Measurements from ENCODE around the gene TBC1D14.

The TBC1D14 gene

DNA sequence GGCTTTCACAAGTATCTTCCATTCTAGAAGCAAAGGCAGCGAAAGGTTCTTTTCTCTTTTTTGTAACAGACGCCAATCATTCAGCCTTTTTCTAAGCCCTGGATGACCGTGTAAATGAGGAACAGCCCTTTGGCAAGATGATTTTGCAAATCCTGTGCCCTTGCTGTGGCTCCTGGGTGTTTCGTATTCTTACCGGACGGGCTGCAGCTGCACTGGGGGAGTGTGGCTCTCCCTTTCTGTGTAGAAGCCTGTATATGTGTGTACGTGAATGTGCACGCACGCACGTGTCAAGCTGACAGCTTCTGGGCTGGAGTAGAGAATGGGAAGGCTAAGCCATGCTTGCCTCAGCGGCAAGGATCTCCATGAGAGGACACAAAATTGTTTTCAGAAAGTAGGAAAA lies 150.0 kb downstream of the TBC1D14 start:
- Histone ChIP-seq H3K27ac (ENCODE audit: low read depth, low read length) (no peak overlapping the region), H3K4me3 (ENCODE audit: low read depth, low read length) (no peak overlapping the region), H3K36me3 (ENCODE audit: control insufficient read depth, insufficient read depth, low read length) (peaks cover 67% of the 10 kb centered on the region)

DNA sequence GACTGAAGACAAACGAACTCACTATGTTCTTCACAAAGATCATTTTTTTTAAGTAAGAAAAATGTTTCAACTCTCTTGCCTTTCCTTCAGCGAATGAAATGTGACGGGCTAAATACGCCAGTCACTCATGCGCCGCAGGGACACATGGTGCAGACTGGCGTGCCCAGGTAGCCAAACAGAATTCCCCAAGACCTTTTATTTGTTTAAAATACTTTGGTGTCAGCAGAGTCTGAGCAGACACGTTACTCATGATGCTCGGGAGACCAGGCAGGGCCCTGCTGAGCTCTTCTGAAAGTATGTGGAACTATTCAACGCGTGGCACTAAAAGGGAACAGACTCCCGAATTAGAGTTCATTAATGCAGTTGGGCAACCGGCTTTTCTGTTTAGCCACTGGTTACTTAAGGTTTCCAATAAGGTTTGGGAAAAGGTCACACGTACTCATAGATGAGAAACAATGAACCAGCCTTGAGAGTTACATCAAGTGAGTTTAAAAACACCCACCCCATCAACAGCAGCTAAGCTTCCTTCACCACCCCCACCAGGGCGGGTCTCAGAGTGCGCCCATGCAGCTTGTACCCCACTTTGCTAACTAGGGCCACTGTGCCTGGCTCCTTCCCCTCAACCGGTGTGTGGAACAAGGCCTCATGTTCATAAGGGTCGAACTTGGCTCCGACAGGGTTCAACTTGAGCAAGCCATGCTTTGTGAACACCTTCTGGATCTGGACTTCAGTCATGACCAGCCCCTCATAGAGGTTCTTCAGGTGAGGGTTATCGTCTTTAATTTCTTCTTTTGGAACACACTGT lies 150.9 kb downstream of the TBC1D14 start:
- Histone ChIP-seq H3K4me1 (ENCODE audit: control insufficient read depth, insufficient read depth, low read length) (no peaks in the 10 kb centered on the region), H3K36me3 (ENCODE audit: control insufficient read depth, insufficient read depth, low read length) (peaks cover 64% of the 10 kb centered on the region), H3K27ac (ENCODE audit: low read depth, low read length) (no peak overlapping the region), H3K9me3 (ENCODE audit: control insufficient read depth, insufficient read depth, low read length) (no peaks in the 10 kb centered on the region), H3K9ac (ENCODE audit: low read depth, low read length) (no peak overlapping the region), H3K4me3 (ENCODE audit: low read depth, low read length) (no peak overlapping the region), H3K27me3 (ENCODE audit: control insufficient read depth, insufficient read depth, low read length) (no peaks in the 10 kb centered on the region)

More for the DNA sequence above, 150.0 kb downstream of the TBC1D14 start:
- H3K4me1 ChIP-seq (ENCODE audit: control insufficient read depth, insufficient read depth, low read length): no peaks in the 10 kb centered on the region; the same call in 1 of the 2 replicates
- H3K9me3 ChIP-seq (ENCODE audit: control insufficient read depth, insufficient read depth, low read length): no peaks in the 10 kb centered on the region
- H3K9ac ChIP-seq (ENCODE audit: low read depth, low read length): no peak overlapping the region
- no peaks in the 10 kb centered on the region for H3K27me3 ChIP-seq (ENCODE audit: control insufficient read depth, insufficient read depth, low read length)

DNA sequence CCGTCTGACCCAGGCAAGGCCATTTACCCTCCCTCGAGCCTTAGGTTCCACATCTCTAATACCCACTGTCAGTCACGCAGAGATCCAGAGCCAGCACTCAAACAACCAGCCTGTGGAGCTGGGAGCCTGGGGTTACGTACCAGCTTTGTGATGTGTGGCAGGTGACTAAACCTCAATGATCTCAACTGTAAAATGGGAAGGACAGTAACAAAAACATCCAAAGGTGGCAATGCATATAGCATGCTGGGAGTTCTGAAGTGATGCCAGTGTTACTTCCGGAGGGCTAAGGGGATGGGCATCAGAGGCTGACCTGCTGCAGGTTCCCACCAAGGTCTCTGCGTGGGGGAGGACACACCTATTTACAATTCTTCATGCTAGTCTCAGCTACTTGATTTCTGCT lies 152.2 kb downstream of the TBC1D14 start:
- H3K4me1 ChIP-seq (ENCODE audit: control insufficient read depth, insufficient read depth, low read length): peaks cover 2% of the 10 kb centered on the region; the same call in 1 of the 2 replicates
- no peak overlapping the region for H3K27ac ChIP-seq (ENCODE audit: low read depth, low read length)
- H3K27me3 ChIP-seq (ENCODE audit: control insufficient read depth, insufficient read depth, low read length): no peaks in the 10 kb centered on the region
- no peak overlapping the region for H3K4me3 ChIP-seq (ENCODE audit: low read depth, low read length)
- no peaks in the 10 kb centered on the region for H3K9me3 ChIP-seq (ENCODE audit: control insufficient read depth, insufficient read depth, low read length)
- H3K36me3 ChIP-seq (ENCODE audit: control insufficient read depth, insufficient read depth, low read length): peaks cover 60% of the 10 kb centered on the region
- H3K9ac ChIP-seq (ENCODE audit: low read depth, low read length): no peak overlapping the region

DNA sequence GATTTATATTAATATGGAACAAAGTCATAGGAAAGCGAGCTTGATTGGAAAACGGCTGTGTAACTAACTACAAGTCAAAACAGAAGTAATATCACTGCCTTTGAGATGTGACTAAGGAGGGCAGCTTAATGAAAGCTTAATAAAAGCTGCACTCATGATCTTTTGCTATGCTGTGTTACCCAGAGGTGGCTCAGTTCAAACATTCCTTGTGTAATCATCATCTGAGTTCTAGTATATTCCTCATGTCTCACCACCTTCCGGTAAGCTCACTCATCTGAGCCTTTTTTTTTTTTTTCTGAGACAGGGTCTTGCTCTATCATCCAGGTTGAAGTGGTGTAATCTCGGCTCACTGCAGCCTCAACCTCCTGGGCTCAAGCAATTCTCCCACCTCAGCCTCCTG lies 153.2 kb downstream of the TBC1D14 start:
- Histone ChIP-seq H3K27me3 (ENCODE audit: control insufficient read depth, insufficient read depth, low read length) (no peaks in the 10 kb centered on the region), H3K36me3 (ENCODE audit: control insufficient read depth, insufficient read depth, low read length) (peaks cover 60% of the 10 kb centered on the region), H3K9me3 (ENCODE audit: control insufficient read depth, insufficient read depth, low read length) (no peaks in the 10 kb centered on the region), H3K4me3 (ENCODE audit: low read depth, low read length) (no peak overlapping the region), H3K4me1 (ENCODE audit: control insufficient read depth, insufficient read depth, low read length) (peaks cover 4% of the 10 kb centered on the region; the same call in 1 of the 2 replicates), H3K27ac (ENCODE audit: low read depth, low read length) (no peak overlapping the region), H3K9ac (ENCODE audit: low read depth, low read length) (no peak overlapping the region)

DNA sequence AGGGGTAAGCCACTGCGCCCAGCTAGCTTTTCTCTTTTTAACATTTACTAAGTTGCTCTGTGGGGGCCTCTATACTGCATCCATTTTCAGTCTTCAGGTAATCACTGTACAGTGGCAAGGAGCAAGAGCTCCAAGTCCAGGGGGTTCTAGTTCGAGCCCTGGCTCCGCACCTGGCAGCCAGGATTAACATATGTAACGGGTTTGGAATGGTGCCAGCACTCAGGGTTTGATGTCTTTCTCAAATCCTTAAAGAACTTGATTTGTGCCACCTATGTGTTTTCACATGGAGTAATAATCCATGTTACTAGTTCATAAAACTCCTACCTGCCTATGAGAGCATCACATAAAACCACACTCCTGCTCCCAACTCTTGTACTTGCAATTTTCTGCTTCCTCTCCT lies 153.7 kb downstream of the TBC1D14 start:
- Histone ChIP-seq H3K36me3 (ENCODE audit: control insufficient read depth, insufficient read depth, low read length) (peaks cover 60% of the 10 kb centered on the region), H3K9ac (ENCODE audit: low read depth, low read length) (no peak overlapping the region), H3K4me1 (ENCODE audit: control insufficient read depth, insufficient read depth, low read length) (peaks cover 4% of the 10 kb centered on the region; the same call in 1 of the 2 replicates), H3K9me3 (ENCODE audit: control insufficient read depth, insufficient read depth, low read length) (no peaks in the 10 kb centered on the region), H3K4me3 (ENCODE audit: low read depth, low read length) (no peak overlapping the region), H3K27me3 (ENCODE audit: control insufficient read depth, insufficient read depth, low read length) (no peaks in the 10 kb centered on the region), H3K27ac (ENCODE audit: low read depth, low read length) (no peak overlapping the region)

DNA sequence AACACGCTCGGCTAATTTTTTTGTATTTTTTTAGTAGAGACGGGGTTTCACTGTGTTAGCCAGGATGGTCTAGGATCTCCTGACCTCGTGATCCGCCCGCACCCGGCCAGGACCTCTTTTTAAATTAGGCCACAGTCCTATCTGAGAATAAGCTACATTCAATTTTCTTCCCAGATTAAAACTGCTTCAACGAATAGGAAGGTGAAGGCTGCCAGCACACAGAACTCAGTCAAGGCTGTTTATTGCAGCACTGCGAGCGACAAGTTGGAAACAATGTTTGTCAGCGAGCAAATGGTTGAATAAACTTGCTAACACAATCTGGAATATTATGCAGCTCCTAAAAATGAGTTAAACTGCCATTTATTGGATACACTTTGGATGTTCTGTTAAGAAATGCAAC lies 156.4 kb downstream of the TBC1D14 start:
- Histone ChIP-seq H3K27me3 (ENCODE audit: control insufficient read depth, insufficient read depth, low read length) (peaks cover 14% of the 10 kb centered on the region), H3K27ac (ENCODE audit: low read depth, low read length) (no peak overlapping the region), H3K4me1 (ENCODE audit: control insufficient read depth, insufficient read depth, low read length) (peaks cover 10% of the 10 kb centered on the region), H3K9me3 (ENCODE audit: control insufficient read depth, insufficient read depth, low read length) (no peaks in the 10 kb centered on the region), H3K4me3 (ENCODE audit: low read depth, low read length) (no peak overlapping the region), H3K36me3 (ENCODE audit: control insufficient read depth, insufficient read depth, low read length) (peaks cover 37% of the 10 kb centered on the region), H3K9ac (ENCODE audit: low read depth, low read length) (no peak overlapping the region)

DNA sequence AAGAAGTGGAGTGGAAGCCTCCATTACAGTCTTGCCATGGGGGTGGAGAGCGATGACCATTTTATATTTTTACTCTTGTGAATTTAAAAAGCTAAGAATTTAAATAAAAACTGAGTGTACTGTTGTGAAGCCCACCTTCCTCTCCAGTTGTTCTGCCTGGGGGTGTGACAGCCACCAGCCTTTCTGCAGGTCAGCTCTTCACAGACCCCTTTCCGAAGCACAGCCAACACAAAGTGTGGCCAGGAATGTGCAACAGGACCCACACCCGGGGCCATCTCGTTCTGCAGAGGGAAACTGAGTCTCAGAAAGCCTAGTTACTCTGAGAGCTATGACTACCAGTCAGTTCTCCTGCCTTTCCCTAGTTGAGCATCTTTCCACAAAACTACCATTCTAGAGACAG lies 156.9 kb downstream of the TBC1D14 start:
- Histone ChIP-seq H3K4me1 (ENCODE audit: control insufficient read depth, insufficient read depth, low read length) (peaks cover 10% of the 10 kb centered on the region), H3K36me3 (ENCODE audit: control insufficient read depth, insufficient read depth, low read length) (peaks cover 32% of the 10 kb centered on the region), H3K9ac (ENCODE audit: low read depth, low read length) (no peak overlapping the region), H3K27me3 (ENCODE audit: control insufficient read depth, insufficient read depth, low read length) (peaks cover 14% of the 10 kb centered on the region), H3K9me3 (ENCODE audit: control insufficient read depth, insufficient read depth, low read length) (no peaks in the 10 kb centered on the region), H3K27ac (ENCODE audit: low read depth, low read length) (no peak overlapping the region), H3K4me3 (ENCODE audit: low read depth, low read length) (peak overlapping the region; percentile 81)

DNA sequence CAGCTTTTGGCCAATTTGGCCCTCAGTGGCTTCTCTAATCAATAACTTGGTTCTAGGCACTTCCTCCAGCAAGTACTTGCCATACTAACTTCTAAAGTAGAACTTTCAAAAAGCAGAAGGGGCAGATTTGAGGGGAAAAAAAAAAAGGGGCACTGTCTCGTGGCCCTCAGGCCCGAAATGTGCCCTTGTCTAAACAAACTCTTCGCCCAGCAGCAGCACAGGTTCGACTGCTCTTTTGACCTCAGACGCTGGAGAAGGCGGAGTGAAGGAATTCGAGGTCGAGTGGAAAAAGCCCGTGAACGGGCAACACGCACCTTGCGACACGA lies 157.5 kb downstream of the TBC1D14 start:
- Histone ChIP-seq H3K27me3 (ENCODE audit: control insufficient read depth, insufficient read depth, low read length) (peaks cover 14% of the 10 kb centered on the region), H3K9ac (ENCODE audit: low read depth, low read length) (peak overlapping the region; percentile 62; the same call in 1 of the 2 replicates), H3K4me3 (ENCODE audit: low read depth, low read length) (peak overlapping the region; percentile 81), H3K36me3 (ENCODE audit: control insufficient read depth, insufficient read depth, low read length) (peaks cover 26% of the 10 kb centered on the region), H3K4me1 (ENCODE audit: control insufficient read depth, insufficient read depth, low read length) (peaks cover 10% of the 10 kb centered on the region), H3K9me3 (ENCODE audit: control insufficient read depth, insufficient read depth, low read length) (no peaks in the 10 kb centered on the region), H3K27ac (ENCODE audit: low read depth, low read length) (no peak overlapping the region)

DNA sequence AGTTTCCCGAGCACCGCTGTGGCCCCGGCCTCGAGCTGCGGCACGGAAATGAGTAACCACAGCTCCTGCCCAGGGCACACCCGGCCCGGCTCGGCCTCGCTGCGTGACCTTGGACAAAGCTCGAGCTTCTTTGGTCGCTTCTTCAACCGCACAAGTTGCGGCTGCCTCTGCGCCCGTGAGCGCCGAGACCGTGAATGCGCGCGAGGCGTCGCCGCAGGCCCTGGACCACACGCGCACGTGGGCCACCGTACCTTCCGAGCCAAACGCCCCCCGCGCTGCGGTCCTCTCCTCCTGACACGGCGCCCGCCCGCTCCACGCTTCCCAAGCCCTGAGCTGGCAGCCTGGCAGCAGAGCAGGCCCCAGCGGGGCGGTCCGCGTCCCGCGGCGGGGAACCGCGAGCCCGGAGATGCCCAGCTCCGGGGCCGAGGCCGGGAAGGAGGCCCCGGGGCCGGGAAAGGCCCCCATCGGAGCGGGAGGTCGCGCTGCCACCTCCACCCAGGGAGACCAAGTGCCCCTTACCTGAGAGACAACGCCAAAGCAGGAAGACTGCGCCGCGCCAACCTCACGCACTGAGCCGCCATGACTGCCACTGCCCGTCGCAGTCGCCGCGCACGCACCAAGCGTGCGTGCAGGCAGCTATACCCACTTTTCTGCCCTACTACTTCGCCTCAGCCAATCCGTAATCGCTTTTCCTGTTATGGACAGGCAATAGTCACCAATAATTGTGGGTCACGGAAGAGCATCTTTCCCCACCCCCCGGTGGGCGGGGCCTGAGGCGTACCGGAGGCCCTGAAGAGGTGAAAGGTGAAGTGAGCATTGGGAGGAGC lies 158.0 kb downstream of the TBC1D14 start, which contains the start of gene GRPEL1:
GRPEL1 (minus strand) TSS at position 613 of the 827 bp plus-strand sequence; CDS start at position 581, 32 bp downstream.
- peaks cover 10% of the 10 kb centered on the region for H3K4me1 ChIP-seq (ENCODE audit: control insufficient read depth, insufficient read depth, low read length)
- peak within 1 kb of the TSS; percentile 59 for H3K27ac ChIP-seq (ENCODE audit: low read depth, low read length)
- H3K9me3 ChIP-seq (ENCODE audit: control insufficient read depth, insufficient read depth, low read length): no peaks in the 10 kb centered on the region
- H3K36me3 ChIP-seq (ENCODE audit: control insufficient read depth, insufficient read depth, low read length): peaks cover 24% of the 10 kb centered on the region
- H3K4me3 ChIP-seq (ENCODE audit: low read depth, low read length): peak within 1 kb of the TSS; percentile 81
- peak within 1 kb of the TSS; percentile 62 for H3K9ac ChIP-seq (ENCODE audit: low read depth, low read length)
- peaks cover 14% of the 10 kb centered on the region for H3K27me3 ChIP-seq (ENCODE audit: control insufficient read depth, insufficient read depth, low read length)

DNA sequence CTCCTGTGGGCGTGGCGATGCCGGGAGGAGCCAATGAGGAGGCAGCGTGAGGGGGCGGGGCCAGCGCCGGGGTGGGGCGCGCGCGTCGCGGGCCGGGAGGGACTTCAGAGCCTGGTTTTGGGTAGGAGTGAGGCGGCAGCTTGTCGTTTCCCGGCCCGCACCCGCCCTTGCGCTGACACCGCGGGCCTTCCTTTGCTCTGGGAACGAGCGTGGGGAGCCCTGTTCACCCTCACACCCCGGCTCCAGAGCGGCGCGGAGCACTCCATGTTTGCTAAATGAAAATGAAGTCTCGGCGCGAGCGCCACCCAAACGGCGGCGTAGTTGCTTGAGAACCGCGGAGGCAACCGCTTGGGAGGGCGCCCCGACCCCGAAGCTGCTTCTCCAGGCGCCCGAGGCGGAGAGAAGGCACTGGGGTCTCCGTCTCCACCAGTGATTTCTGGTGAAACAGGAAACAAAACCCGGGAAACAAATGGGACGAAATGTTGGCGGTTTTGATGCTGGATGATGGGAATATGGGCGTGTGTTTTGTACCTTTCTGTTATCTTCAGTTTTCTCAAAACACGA lies 158.7 kb downstream of the TBC1D14 start:
- H3K4me3 ChIP-seq (ENCODE audit: low read depth, low read length): peak overlapping the region; percentile 81
- no peaks in the 10 kb centered on the region for H3K9me3 ChIP-seq (ENCODE audit: control insufficient read depth, insufficient read depth, low read length)
- H3K9ac ChIP-seq (ENCODE audit: low read depth, low read length): 0 out of 2 replicates have a peak overlapping the region, but pooled peaks have one; percentile 22
- H3K36me3 ChIP-seq (ENCODE audit: control insufficient read depth, insufficient read depth, low read length): peaks cover 17% of the 10 kb centered on the region
- peaks cover 10% of the 10 kb centered on the region for H3K4me1 ChIP-seq (ENCODE audit: control insufficient read depth, insufficient read depth, low read length)
- peak overlapping the region; percentile 59 for H3K27ac ChIP-seq (ENCODE audit: low read depth, low read length)
- H3K27me3 ChIP-seq (ENCODE audit: control insufficient read depth, insufficient read depth, low read length): peaks cover 14% of the 10 kb centered on the region

Measured in HUES48 (cell line).